Measurements from ENCODE around the gene SYCP3.

DNA sequence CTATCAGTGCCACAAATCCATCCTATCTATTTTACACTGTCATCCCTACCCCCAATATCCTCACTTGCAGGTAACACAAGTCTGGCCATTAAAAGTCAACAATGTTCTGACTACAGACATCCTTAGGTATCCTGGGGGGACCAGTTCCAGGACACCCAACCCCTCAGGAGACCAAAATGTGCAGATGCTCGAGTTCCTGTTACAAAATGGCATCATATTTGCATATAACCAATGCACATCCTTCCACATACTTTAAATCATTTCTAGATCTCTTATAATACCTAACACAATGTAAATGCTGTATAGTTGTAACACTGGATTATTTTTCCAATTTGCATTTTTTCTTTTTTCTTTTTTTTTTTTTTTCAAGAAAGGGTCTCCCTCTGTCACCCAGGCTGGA, 6.9 kb downstream of the SYCP3 start:
- no peak for TF ChIP-seq EZH2 (IDR thresholded peaks at IDR 0.05; ENCODE audit: borderline replicate concordance, low read length)
- no peak for TF ChIP-seq CTCF (conservative IDR thresholded peaks at IDR 0.05 in 1 of 2, IDR thresholded peaks at IDR 0.05 in 1 of 2; ENCODE audit: extremely low read depth in 1 of 2, insufficient read depth in 1 of 2, low read depth in 1 of 2, low read length in 2 of 2)
